GM12873 (cell line): ENCODE measurements around the gene GUCA2B.

Experiments used
- TF ChIP-seq, protein P1 (sequence below): IDR thresholded peaks from 2 replicates; pipeline ENCODE4 v1.5.1; 2012; ENCODE audit warnings: low read depth, mild to moderate bottlenecking, moderate library complexity, low read length, control low read depth; ENCODE audit not compliant: insufficient read depth; ENCODE audit errors: missing control alignments

The GUCA2B gene

DNA sequence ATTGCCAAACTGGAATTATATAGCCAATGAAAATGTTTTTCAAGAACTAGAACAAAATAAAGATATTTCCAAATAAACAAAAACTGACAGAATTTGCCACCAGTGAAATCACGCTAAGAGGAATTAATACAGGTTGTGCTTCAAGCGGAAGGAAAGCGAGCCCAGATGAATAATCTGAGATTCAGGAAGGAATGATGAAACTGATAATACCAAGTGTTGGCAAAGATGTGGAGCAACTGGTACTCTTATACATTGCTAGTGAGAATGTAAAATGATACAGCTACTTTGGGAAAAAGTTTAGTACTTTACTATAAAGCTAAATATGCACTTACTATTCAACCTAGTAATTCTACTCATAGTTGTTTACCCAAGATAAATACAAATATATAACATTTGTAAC lies 30.8 kb upstream of the GUCA2B start:
- TF ChIP-seq, protein P1, sequence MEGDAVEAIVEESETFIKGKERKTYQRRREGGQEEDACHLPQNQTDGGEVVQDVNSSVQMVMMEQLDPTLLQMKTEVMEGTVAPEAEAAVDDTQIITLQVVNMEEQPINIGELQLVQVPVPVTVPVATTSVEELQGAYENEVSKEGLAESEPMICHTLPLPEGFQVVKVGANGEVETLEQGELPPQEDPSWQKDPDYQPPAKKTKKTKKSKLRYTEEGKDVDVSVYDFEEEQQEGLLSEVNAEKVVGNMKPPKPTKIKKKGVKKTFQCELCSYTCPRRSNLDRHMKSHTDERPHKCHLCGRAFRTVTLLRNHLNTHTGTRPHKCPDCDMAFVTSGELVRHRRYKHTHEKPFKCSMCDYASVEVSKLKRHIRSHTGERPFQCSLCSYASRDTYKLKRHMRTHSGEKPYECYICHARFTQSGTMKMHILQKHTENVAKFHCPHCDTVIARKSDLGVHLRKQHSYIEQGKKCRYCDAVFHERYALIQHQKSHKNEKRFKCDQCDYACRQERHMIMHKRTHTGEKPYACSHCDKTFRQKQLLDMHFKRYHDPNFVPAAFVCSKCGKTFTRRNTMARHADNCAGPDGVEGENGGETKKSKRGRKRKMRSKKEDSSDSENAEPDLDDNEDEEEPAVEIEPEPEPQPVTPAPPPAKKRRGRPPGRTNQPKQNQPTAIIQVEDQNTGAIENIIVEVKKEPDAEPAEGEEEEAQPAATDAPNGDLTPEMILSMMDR, result no peak

DNA sequence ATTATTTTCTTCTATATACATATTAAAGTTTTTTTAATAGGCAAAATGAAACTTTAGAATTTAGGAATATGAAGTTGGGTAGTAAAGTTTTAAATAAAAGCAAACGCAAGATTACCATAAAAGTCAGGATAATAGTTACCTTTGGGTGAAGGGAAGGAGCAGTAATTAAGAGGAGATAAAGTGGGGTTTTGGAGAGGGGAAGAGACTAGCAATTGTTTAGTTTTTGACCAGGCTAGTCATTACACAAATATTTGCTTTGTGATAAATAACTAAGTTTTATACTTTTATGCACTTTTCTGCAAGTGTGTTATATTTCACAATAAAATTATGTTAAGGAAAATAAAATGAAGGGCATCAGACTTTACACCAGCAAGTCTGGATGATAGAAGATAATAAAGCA lies 27.7 kb upstream of the GUCA2B start:
- TF ChIP-seq, protein P1, result no peak

DNA sequence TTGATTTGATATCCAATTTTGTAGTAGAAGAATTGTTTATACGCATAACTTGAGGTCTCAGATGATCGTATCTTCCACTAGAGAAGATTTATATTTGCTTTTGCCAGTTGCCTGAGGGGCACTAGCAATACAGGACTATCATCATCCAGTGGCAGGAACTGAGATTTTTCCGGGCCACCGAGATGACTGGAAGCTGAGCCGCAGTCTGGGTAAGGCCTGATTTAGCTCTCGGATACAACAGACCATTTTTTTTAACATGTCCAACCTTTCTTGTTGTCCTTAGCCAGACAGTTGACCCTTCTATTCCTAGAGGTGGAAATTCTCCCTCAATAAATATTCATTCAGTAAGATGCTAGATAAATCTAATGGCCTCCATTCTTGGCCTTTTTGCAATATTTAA lies 25.4 kb upstream of the GUCA2B start:
- TF ChIP-seq, protein P1, result no peak

DNA sequence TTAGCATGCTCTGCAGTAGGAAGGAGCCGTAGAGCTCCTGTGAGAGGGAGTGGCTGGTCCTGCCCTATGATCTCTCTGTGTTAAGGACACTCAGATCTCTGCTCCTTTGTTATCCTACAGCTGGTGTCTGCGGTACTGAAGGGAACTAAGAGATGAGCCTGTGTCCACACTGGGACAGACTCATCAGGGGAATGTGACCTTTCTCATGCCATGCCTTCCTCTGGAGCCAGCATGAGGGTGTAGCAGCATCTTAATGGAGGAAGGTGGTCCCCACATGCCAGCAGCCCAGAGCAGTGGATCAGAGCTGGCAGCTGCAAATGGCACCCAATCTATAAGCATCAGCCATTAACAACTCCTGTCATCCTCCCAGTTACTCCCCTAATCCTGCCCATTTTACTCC lies 24.7 kb upstream of the GUCA2B start:
- TF ChIP-seq, protein P1, result no peak

DNA sequence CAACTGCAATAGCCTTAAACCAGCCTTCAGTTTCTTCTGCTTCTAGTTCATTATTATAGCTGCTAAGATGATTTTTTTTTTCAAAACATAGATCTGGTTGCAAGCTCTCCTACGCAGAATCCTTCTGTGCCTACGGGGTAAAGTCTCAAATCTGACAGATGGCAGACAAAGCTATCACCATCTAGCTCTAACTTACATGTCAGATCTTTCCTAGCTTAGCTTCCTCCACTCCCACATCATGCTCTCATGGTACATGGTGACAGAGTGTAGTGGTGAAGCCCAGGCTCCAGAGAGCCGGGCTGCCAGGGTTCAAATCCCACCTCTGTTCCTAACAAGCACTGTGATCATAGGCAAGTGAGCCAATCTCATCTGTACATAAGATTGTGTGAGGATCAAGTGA lies 24.2 kb upstream of the GUCA2B start:
- TF ChIP-seq, protein P1, result no peak

DNA sequence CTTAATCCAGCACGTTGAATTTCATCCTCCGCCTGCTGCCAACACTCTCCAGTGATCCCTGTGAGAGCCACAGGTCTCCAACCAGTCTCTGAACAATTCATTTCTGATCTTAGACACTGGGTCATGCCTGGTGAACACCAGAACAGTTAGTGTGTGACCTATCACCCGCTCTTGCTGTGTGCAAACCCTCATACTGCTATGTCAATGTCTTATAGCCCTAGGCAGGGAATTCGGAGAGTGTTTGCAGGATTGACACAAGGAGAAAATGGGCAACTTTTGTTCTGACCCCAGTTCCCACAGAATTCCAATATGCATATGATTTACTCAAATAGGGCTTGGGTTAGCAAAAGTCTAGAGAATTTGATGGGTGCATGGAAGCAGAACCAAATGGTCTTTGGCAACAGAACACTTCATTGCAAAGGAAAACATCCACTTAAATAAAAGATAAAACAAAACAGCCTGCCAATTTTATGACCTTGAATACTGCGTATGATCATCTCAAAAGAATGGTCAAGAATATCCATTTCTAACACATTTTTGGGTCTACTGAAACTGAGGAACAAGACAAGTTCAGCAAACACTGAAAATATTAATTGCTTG lies 23.0 kb upstream of the GUCA2B start:
- TF ChIP-seq, protein P1, result no peak

DNA sequence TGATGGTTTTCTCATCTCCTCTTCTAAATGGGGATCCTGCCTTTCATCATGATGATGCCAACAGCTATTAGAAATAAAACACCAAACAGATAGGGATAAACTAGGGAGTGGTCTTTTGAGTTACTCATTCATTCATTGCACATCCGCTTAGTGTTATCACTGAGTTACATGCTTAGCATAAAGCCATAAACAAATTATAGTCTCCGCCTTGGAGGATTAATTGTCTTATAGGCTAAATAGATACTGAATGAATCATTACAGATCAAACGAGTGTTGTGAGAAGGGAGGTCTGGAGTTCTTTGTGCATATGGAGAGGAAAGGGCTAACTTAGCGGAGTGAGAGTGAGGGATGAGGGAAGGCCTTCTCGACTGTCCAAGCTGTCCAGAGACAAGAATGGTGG lies 19.8 kb upstream of the GUCA2B start:
- TF ChIP-seq, protein P1, result no peak
